Loucy (cell line): ENCODE measurements around the gene RERE.

Source experiments
- EZH2phosphoT487 ChIP-seq: fragments of 200-600 bp; IDR thresholded peaks from 2 replicates; pipeline ENCODE4 v1.6.1; 2018; ENCODE audit warnings: antibody characterized with exemption, mild to moderate bottlenecking, moderate library complexity, borderline replicate concordance
- TF ChIP-seq, protein P1 (sequence below): fragments of 200-600 bp; sonication (generic); conservative IDR thresholded peaks from 2 replicates; pipeline ENCODE4 v1.5.1; 2014; ENCODE audit warnings: mild to moderate bottlenecking, antibody characterized with exemption, low read length

DNA sequence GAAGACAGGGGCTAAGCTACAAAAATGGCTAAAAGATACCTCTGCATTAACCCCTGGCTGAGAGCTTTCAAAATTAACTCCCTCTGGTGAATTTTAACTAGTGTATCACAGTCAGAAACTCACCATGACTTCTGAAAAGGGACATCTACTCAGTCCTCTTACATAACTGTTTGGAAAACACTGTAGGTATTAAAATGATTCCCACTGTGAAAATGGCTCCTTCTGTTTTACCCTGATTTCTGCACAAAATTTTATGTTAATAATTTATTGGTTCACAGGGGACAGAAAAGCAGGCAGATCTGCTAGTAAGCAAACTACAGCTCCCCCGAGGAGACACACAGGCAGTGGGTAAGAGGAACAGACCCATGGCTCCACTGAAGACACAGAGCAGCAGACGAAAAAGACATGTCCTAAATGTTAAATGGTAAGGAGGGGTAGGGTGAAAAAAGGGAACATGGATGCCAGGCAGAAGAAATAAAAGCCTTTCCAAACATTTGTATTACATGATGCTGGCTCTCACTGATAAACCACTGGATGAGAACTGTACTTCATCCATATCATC is 387.8 kb downstream of the RERE start:
- TF ChIP-seq, protein P1, sequence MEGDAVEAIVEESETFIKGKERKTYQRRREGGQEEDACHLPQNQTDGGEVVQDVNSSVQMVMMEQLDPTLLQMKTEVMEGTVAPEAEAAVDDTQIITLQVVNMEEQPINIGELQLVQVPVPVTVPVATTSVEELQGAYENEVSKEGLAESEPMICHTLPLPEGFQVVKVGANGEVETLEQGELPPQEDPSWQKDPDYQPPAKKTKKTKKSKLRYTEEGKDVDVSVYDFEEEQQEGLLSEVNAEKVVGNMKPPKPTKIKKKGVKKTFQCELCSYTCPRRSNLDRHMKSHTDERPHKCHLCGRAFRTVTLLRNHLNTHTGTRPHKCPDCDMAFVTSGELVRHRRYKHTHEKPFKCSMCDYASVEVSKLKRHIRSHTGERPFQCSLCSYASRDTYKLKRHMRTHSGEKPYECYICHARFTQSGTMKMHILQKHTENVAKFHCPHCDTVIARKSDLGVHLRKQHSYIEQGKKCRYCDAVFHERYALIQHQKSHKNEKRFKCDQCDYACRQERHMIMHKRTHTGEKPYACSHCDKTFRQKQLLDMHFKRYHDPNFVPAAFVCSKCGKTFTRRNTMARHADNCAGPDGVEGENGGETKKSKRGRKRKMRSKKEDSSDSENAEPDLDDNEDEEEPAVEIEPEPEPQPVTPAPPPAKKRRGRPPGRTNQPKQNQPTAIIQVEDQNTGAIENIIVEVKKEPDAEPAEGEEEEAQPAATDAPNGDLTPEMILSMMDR = no peak
- TF ChIP-seq EZH2phosphoT487 = no peak
